Iris pigment epithelial cell (primary cell): ENCODE measurements around the gene SOX6.
"Not testable (repeated sequence)": the region's sequence is repeated elsewhere in the genome, so short reads cannot be mapped to it uniquely, and the experiment has no call there.

Experiments
- DNase-seq: peaks from one replicate; pipeline ENCODE4 v3.0.0-alpha.2; 2011; ENCODE audit warnings: low read depth

The SOX6 gene

GRCh38 chr11:15929371-15929901 lies 426.9 kb downstream of the SOX6 start:
- DNase-seq = no peak

GRCh38 chr11:15927864-15928217 lies 428.5 kb downstream of the SOX6 start:
- DNase-seq = no peak

- DNase-seq = no peak
Measured at GRCh38 chr11:15927196-15927863, 429.0 kb downstream of the SOX6 start.

- no peak for DNase-seq
Measured at GRCh38 chr11:15926071-15926470, 430.3 kb downstream of the SOX6 start.

GRCh38 chr11:15923183-15923582 lies 433.2 kb downstream of the SOX6 start:
- DNase-seq = no peak

GRCh38 chr11:15922745-15923144 lies 433.6 kb downstream of the SOX6 start:
- not testable (repeated sequence) for DNase-seq

GRCh38 chr11:15920856-15921629 lies 435.3 kb downstream of the SOX6 start:
- DNase-seq = no peak

GRCh38 chr11:15918674-15919073 lies 437.7 kb downstream of the SOX6 start:
- DNase-seq = no peak

- no peak for DNase-seq
Measured at GRCh38 chr11:15918212-15918611, 438.1 kb downstream of the SOX6 start.
